GM19395 (cell line): ENCODE data around the gene SPDEF.

Experiments
- ATAC-seq: cut with Tn5 transposase; IDR thresholded peaks from one replicate; pipeline ENCODE4 v1.9.1; 2021; ENCODE audit warnings: mild to moderate bottlenecking, moderate library complexity; ENCODE audit not compliant: unreplicated experiment

SPDEF gene

GRCh38 chr6:34528996-34529664, 27.0 kb downstream of the SPDEF start:
- ATAC-seq: no peak

GRCh38 chr6:34527751-34528670, 28.1 kb downstream of the SPDEF start:
- no peak for ATAC-seq

- peak; percentile 62 for ATAC-seq
Measured at GRCh38 chr6:34526992-34527728, 29.0 kb downstream of the SPDEF start.

- no peak for ATAC-seq
Measured at GRCh38 chr6:34526241-34526972, 29.7 kb downstream of the SPDEF start.

GRCh38 chr6:34525431-34526175, 30.5 kb downstream of the SPDEF start:
- no peak for ATAC-seq

- ATAC-seq: no peak
Measured at GRCh38 chr6:34524971-34525370, 31.2 kb downstream of the SPDEF start.

GRCh38 chr6:34524499-34524898, 31.6 kb downstream of the SPDEF start:
- ATAC-seq: no peak

- no peak for ATAC-seq
Measured at GRCh38 chr6:34523441-34524206, 32.5 kb downstream of the SPDEF start.

- no peak for ATAC-seq
Measured at GRCh38 chr6:34522761-34523160, 33.4 kb downstream of the SPDEF start.

- no peak for ATAC-seq
Measured at GRCh38 chr6:34521463-34522285, 34.5 kb downstream of the SPDEF start.

GRCh38 chr6:34520645-34521462, 35.3 kb downstream of the SPDEF start:
- no peak for ATAC-seq

GRCh38 chr6:34519971-34520644, 36.0 kb downstream of the SPDEF start:
- ATAC-seq: no peak

- no peak for ATAC-seq
Measured at GRCh38 chr6:34518669-34519365, 37.3 kb downstream of the SPDEF start.

- ATAC-seq: no peak
Measured at GRCh38 chr6:34517966-34518365, 38.2 kb downstream of the SPDEF start.

- no peak for ATAC-seq
Measured at GRCh38 chr6:34517461-34517881, 38.7 kb downstream of the SPDEF start.
